GM18502 (cell line): ENCODE results near the gene FGD5.

Source experiments
- ATAC-seq: cut with Tn5 transposase; IDR thresholded peaks from one replicate; pipeline ENCODE4 v1.9.1; 2021; ENCODE audit warnings: mild to moderate bottlenecking; ENCODE audit not compliant: unreplicated experiment, poor library complexity

The FGD5 gene

GRCh38 chr3:14921811-14922705, 103.3 kb downstream of the FGD5 start:
- ATAC-seq = no peak

GRCh38 chr3:14922863-14923262, 104.1 kb downstream of the FGD5 start:
- ATAC-seq = no peak

- no peak for ATAC-seq
Measured at GRCh38 chr3:14923476-14923875, 104.7 kb downstream of the FGD5 start.

- no peak for ATAC-seq
Measured at GRCh38 chr3:14925729-14926591, 107.2 kb downstream of the FGD5 start.

GRCh38 chr3:14926592-14926991, 107.8 kb downstream of the FGD5 start:
- ATAC-seq = no peak

- no peak for ATAC-seq
Measured at GRCh38 chr3:14927308-14927707, 108.5 kb downstream of the FGD5 start.

- ATAC-seq = no peak
Measured at GRCh38 chr3:14929310-14930074, 110.7 kb downstream of the FGD5 start.

GRCh38 chr3:14933820-14934425, 115.2 kb downstream of the FGD5 start:
- ATAC-seq = no peak

- no peak for ATAC-seq
Measured at GRCh38 chr3:14935592-14936345, 117.0 kb downstream of the FGD5 start.

- no peak for ATAC-seq
Measured at GRCh38 chr3:14938954-14939353, 120.2 kb downstream of the FGD5 start.

- ATAC-seq = no peak
Measured at GRCh38 chr3:14941871-14942270, 123.1 kb downstream of the FGD5 start.

- ATAC-seq = no peak
Measured at GRCh38 chr3:14943042-14943441, 124.3 kb downstream of the FGD5 start.

GRCh38 chr3:14946236-14946635, 127.5 kb downstream of the FGD5 start:
- ATAC-seq = no peak

- no peak for ATAC-seq
Measured at GRCh38 chr3:14946739-14947099, 128.0 kb downstream of the FGD5 start.

GRCh38 chr3:14947100-14947885, 128.5 kb downstream of the FGD5 start, which contains the start of gene NR2C2:
Gene NR2C2 (plus strand): TSS chr3:14947583. CDS start chr3:15003915, 56,332 bp downstream.
- ATAC-seq = peak; percentile 65

- ATAC-seq = peak; percentile 87
Measured at GRCh38 chr3:14947886-14948608, 129.3 kb downstream of the FGD5 start.

- ATAC-seq = no peak
Measured at GRCh38 chr3:14948609-14949038, 129.9 kb downstream of the FGD5 start.

GRCh38 chr3:14949126-14949525, 130.4 kb downstream of the FGD5 start:
- no peak for ATAC-seq
